ENCODE measurements around the gene ARFIP1. TPM values are rescaled to one million over a fixed set of nuclear protein-coding genes. Genes with fewer than 3 reads are reported as not detected.
"Not testable (repeated sequence)": the region's sequence is repeated elsewhere in the genome, so short reads cannot be mapped to it uniquely, and the experiment has no call there.

The ARFIP1 gene
- total RNA-seq, 2 experiments from 2014 or later: 8.4 to 10.5 TPM

DNA sequence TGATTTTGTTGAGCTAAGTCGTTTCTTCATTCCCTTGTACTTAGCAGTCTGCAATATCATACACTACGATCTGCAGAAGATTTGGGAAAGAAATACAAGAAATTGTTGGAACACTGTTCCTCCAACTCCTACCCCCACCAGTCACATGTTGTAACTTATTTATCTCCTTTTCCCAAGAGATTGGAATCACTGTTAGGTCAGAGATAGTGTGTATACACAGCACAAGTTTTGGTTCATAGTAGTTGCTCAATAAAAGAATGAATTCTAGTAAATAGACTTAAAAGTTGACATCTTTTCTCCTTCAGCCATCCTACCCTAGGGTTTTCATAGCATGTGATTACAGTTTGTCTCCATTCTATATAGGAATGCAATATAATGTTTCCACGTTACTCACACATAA is 68.8 kb downstream of the ARFIP1 start:
- ATAC-seq (no peak), DNase-seq (no peak)
- POLR2A ChIA-PET: no interaction called here
- intact Hi-C loops (cut with DNase I, micrococcal nuclease): loop anchor here in 1 of 2 experiments (5.0 kb wide), 1 partner anchor 469 kb away; no protein-coding TSS in a partner anchor
- H3K4me1 Mint-ChIP-seq: peaks cover 22% of the 10 kb centered on the region
- H3K4me3 Mint-ChIP-seq: no peak overlapping the region
- CTCF ChIA-PET: interaction anchor here (0.6 to 5.1 kb wide), 10 partner anchors 23 to 470 kb away, joined by 3 to 50 read pairs (median 4); no protein-coding TSS in a partner anchor
- H3K27ac Mint-ChIP-seq: no peak overlapping the region
- H3K9me3 Mint-ChIP-seq (ENCODE audit: low read depth): peaks cover 13% of the 10 kb centered on the region
- peaks cover 15% of the 10 kb centered on the region for H3K36me3 Mint-ChIP-seq (ENCODE audit: low read depth)
- H3K27me3 Mint-ChIP-seq: no peaks in the 10 kb centered on the region

DNA sequence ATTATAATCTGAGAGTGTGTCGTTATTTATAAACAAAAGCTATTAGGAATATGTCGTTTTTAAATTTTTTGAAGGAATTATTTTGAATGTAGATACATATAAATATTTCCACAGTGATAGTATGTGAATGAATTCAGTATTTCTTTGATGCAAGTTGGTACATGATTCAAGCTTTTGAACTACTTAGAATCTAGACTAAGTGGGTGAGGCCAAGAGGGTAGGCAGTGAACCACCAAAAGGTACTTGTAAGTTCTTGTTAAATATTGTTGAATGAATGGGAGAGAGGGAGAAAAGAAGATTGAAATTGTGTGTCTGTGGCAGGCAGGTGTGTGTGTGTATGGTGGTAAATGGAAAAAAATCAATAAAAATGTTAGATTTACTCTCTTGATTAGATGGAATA is 69.6 kb downstream of the ARFIP1 start:
- H3K27me3 Mint-ChIP-seq: no peaks in the 10 kb centered on the region
- H3K27ac Mint-ChIP-seq: peak overlapping the region; percentile 11
- H3K4me1 Mint-ChIP-seq: peaks cover 22% of the 10 kb centered on the region
- no peak for DNase-seq
- no peak for ATAC-seq
- ChIA-PET POLR2A (no interaction called here), CTCF (interaction anchor here (1.1 to 5.1 kb wide), 6 partner anchors 71 to 278 kb away, joined by 3 to 50 read pairs (median 5); no protein-coding TSS in a partner anchor)
- H3K4me3 Mint-ChIP-seq: no peak overlapping the region
- intact Hi-C loops (cut with DNase I, micrococcal nuclease): loop anchor here in 1 of 2 experiments (5.0 kb wide), 1 partner anchor 468 kb away; no protein-coding TSS in a partner anchor
- H3K9me3 Mint-ChIP-seq (ENCODE audit: low read depth): peaks cover 16% of the 10 kb centered on the region
- H3K36me3 Mint-ChIP-seq (ENCODE audit: low read depth): peaks cover 18% of the 10 kb centered on the region

DNA sequence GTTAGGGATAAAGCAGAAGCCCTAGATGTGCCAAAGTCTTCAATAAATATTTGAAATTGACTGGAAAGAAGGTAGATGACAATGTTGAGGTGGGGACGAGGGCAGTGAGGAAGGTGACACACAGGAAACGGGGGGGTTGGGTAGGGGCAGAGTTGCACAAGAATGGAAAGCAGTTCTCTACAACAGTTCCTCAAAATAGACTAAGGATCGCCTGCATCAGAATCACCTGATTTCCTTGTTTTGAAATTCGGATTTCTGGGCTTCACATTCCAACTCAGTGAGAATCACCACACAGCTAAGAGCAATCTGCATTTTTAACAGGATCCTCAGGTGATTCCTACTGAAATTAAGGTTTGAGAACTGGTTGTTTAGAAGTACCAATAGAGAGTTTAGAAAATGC is 70.6 kb downstream of the ARFIP1 start:
- H3K27ac Mint-ChIP-seq: peak overlapping the region; percentile 40
- ATAC-seq: peak; percentile 69

DNA sequence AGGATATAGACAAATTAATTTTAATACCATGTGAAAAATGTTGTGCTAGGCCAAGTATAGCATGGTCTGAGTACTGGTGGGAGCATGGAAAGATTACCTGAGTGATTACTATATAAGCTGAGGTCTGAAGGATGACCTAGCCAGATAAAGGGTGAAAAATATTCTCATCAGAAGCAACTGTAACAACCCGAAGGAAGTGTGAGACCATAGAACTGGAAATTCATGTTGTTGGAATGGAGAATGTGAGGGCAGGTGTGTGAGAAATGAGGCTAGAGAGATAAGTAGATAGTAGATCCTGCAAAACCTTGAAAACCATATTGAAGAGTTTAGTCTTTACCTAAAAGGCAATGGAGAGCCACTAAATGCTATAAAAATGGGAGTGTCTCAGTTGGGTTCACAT is 71.5 kb downstream of the ARFIP1 start:
- peaks cover 22% of the 10 kb centered on the region for H3K4me1 Mint-ChIP-seq
- ChIA-PET CTCF (interaction anchor here (0.6 to 5.1 kb wide), 6 partner anchors 76 to 277 kb away, joined by 3 to 50 read pairs (median 6); no protein-coding TSS in a partner anchor), POLR2A (no interaction called here)

More for the DNA sequence above, 70.6 kb downstream of the ARFIP1 start:
- Mint-ChIP-seq H3K36me3 (ENCODE audit: low read depth) (peaks cover 21% of the 10 kb centered on the region), H3K4me1 (peaks cover 22% of the 10 kb centered on the region), H3K9me3 (ENCODE audit: low read depth) (peaks cover 19% of the 10 kb centered on the region), H3K27me3 (no peaks in the 10 kb centered on the region), H3K4me3 (no peak overlapping the region)
- DNase-seq: peak; percentile 64
- ChIA-PET CTCF (interaction anchor here (1.2 to 5.1 kb wide), 3 partner anchors 233 to 277 kb away, joined by 3 to 50 read pairs (median 34); no protein-coding TSS in a partner anchor), POLR2A (no interaction called here)
- intact Hi-C loops (cut with DNase I, micrococcal nuclease): no loop called here

DNA sequence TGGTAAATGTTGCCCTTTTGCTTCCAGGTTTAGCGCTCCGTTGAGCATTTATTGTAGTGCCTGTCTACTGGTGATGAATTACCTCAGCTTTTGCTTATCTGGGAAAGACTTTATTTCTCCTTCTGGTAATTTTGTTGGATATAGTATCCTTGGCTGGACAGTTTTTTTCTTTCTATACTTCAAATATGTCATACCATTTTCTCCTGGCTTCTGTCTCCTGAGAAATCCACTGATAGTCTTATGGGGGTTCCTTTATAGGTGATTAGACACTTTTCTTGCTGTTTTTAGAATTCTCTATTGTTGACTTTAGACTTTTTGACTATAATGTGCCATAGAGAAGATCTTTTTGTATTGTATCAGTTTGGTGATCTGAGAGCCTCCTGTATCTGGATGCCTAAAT is 73.5 kb downstream of the ARFIP1 start:
- intact Hi-C loops (cut with DNase I, micrococcal nuclease): no loop called here
- ChIA-PET CTCF (no interaction called here), POLR2A (no interaction called here)
- no peak overlapping the region for H3K27ac Mint-ChIP-seq
- H3K4me1 Mint-ChIP-seq: peaks cover 20% of the 10 kb centered on the region
- ATAC-seq (no peak), DNase-seq (no peak)
- peaks cover 19% of the 10 kb centered on the region for H3K9me3 Mint-ChIP-seq (ENCODE audit: low read depth)
- peaks cover 20% of the 10 kb centered on the region for H3K36me3 Mint-ChIP-seq (ENCODE audit: low read depth)
- H3K4me3 Mint-ChIP-seq: no peak overlapping the region
- no peaks in the 10 kb centered on the region for H3K27me3 Mint-ChIP-seq

More for the DNA sequence above, 71.5 kb downstream of the ARFIP1 start:
- Mint-ChIP-seq H3K27ac (no peak overlapping the region), H3K27me3 (no peaks in the 10 kb centered on the region), H3K36me3 (ENCODE audit: low read depth) (peaks cover 21% of the 10 kb centered on the region), H3K4me3 (no peak overlapping the region), H3K9me3 (ENCODE audit: low read depth) (peaks cover 19% of the 10 kb centered on the region)
- ATAC-seq: no peak
- no peak for DNase-seq
- intact Hi-C loops (cut with DNase I, micrococcal nuclease): no loop called here

DNA sequence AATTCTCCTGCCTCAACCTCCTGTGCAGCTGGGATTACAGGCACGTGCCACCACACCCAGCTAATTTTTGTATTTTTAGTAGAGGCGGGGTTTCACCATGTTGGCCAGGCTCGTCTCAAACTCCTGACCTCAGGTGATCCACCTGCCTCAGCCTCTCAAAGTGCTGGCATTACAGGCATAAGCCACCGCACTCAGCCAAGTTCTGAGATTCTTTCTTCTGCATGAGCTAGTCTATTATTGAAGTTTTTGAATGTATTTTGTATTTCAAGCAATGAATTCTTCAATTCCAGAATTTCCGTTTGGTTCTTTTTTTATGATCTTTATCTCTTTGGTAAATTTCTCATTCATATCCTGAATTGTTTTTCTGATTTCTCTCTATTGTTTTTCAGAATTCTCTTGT is 74.3 kb downstream of the ARFIP1 start:
- peaks cover 20% of the 10 kb centered on the region for H3K36me3 Mint-ChIP-seq (ENCODE audit: low read depth)
- intact Hi-C loops (cut with DNase I, micrococcal nuclease); POLR2A ChIA-PET; CTCF ChIA-PET; ATAC-seq; DNase-seq; H3K4me3 Mint-ChIP-seq; H3K27me3 Mint-ChIP-seq; H3K27ac Mint-ChIP-seq: not testable (repeated sequence)
- H3K4me1 Mint-ChIP-seq: peaks cover 20% of the 10 kb centered on the region
- H3K9me3 Mint-ChIP-seq (ENCODE audit: low read depth): peaks cover 19% of the 10 kb centered on the region

DNA sequence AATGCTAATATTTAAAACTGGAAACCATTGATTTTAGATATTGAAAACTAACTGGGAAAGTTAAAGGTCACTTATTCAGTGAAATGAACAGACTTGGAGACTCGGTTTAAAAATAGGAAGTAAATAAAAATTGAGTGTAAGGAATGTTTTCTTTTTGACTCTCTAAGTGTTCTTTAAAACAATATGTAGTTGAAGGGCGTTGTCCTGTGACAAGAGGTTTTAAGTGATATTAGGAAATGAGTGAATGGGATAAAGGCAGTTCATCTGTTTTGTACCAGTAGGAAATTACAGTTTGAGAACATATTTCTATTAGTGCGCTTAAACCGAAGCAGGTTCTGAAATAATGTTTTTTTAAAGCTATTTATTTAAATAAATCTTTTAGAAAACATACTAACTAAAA is 77.2 kb downstream of the ARFIP1 start:
- Mint-ChIP-seq H3K9me3 (ENCODE audit: low read depth) (peaks cover 15% of the 10 kb centered on the region), H3K27ac (no peak overlapping the region), H3K36me3 (ENCODE audit: low read depth) (peaks cover 14% of the 10 kb centered on the region), H3K4me1 (no peaks in the 10 kb centered on the region), H3K4me3 (no peak overlapping the region), H3K27me3 (no peaks in the 10 kb centered on the region)
- intact Hi-C loops (cut with DNase I, micrococcal nuclease): no loop called here
- DNase-seq: no peak
- no peak for ATAC-seq
- ChIA-PET CTCF (interaction anchor here (1.1 kb wide), 1 partner anchor 10 kb away, joined by 3 read pairs; no protein-coding TSS in a partner anchor), POLR2A (no interaction called here)

DNA sequence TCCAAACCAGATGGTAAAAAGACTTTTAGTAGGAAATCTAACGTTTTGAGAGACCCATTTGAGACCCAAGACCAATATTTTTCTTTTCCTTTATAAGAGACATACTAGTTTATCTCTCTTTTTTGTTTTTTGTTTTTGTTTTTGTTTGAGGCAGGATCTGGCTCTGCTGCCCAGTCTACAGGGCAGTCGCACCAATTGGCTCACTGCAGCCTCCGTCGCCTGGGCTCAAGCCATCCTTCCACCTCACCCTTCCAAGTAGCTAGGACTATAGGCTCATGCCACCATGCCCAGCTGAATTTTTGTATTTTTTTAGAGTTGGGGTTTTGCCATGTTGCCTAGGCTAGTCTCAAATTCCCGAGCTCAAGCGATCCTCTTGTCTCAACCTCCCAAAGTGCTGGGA is 79.2 kb downstream of the ARFIP1 start:
- Mint-ChIP-seq H3K4me3 (no peak overlapping the region), H3K27ac (no peak overlapping the region), H3K36me3 (ENCODE audit: low read depth) (peaks cover 6% of the 10 kb centered on the region), H3K9me3 (ENCODE audit: low read depth) (peaks cover 6% of the 10 kb centered on the region), H3K4me1 (no peaks in the 10 kb centered on the region), H3K27me3 (no peaks in the 10 kb centered on the region)
- ATAC-seq (no peak), DNase-seq (no peak)
- intact Hi-C loops (cut with DNase I, micrococcal nuclease): no loop called here
- CTCF ChIA-PET: no interaction called here
- POLR2A ChIA-PET: no interaction called here

DNA sequence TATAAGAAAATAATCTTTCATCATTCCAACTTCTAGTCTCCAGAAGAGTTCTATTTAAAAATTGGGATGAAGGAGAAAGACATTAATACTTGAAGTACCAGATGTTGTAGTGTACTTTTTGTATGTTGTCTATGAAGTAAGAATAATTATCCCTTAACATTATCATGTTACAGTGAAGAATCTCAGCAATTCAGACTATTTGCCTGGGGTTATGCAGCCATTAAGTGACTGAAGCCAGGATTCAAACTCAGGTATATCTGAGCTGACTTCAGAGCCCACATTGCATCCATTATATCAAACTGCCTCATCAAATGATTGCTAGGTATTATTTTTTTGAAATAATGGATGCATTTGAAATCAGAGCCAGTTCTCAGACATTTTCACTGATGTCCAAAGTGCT is 80.3 kb downstream of the ARFIP1 start:
- H3K4me1 Mint-ChIP-seq: no peaks in the 10 kb centered on the region
- DNase-seq (no peak), ATAC-seq (no peak)
- no peak overlapping the region for H3K4me3 Mint-ChIP-seq
- no peaks in the 10 kb centered on the region for H3K27me3 Mint-ChIP-seq
- H3K36me3 Mint-ChIP-seq (ENCODE audit: low read depth): peaks cover 5% of the 10 kb centered on the region
- ChIA-PET POLR2A (no interaction called here), CTCF (no interaction called here)
- intact Hi-C loops (cut with DNase I, micrococcal nuclease): no loop called here
- no peaks in the 10 kb centered on the region for H3K9me3 Mint-ChIP-seq (ENCODE audit: low read depth)
- no peak overlapping the region for H3K27ac Mint-ChIP-seq

DNA sequence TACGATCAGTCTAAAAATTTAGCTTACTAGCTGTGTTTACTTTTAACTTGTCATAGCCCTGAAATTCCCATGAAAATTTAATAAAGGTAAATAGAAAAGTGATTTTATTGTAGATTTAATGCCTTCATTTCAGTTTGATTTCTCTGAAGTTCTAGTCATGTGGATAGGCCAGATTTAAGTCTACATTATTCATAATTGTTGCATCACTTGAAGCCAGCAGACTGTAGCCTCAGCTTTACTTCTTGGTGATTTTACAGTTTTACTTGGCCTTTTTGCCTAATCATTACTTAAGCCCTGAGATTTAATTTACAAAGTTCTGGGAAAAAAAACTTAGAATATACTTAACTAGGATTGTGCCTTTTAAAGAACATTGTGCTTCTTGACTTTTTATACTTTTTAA is 82.9 kb downstream of the ARFIP1 start:
- ChIA-PET CTCF (interaction anchor here (0.6 kb wide), 1 partner anchor 216 kb away, joined by 3 read pairs; no protein-coding TSS in a partner anchor), POLR2A (no interaction called here)
- H3K9me3 Mint-ChIP-seq (ENCODE audit: low read depth): no peaks in the 10 kb centered on the region
- H3K36me3 Mint-ChIP-seq (ENCODE audit: low read depth): peaks cover 9% of the 10 kb centered on the region
- intact Hi-C loops (cut with DNase I, micrococcal nuclease): no loop called here
- DNase-seq (no peak), ATAC-seq (no peak)
- no peak overlapping the region for H3K27ac Mint-ChIP-seq
- H3K4me3 Mint-ChIP-seq: no peak overlapping the region
- no peaks in the 10 kb centered on the region for H3K4me1 Mint-ChIP-seq
- no peaks in the 10 kb centered on the region for H3K27me3 Mint-ChIP-seq

DNA sequence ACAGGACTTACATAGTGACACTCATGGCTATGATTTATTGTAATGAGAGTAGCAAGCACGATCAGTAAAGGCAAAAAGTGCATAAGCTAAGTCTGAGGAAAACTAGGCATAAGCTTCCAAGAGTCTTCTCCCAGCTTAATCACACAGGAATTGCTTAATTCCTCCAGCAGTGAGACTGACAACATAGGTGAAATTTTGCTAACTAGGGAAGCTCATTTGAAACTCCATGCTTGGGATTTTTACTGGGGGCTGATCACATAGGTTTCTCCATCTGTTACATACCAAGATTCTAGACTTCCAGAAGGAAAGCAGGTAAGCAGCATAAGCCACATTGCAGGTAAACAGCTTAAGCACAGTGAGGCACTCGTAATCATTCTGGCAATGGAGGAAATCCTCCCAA is 84.6 kb downstream of the ARFIP1 start:
- Mint-ChIP-seq H3K36me3 (ENCODE audit: low read depth) (peaks cover 9% of the 10 kb centered on the region), H3K4me3 (no peak overlapping the region), H3K4me1 (no peaks in the 10 kb centered on the region), H3K9me3 (ENCODE audit: low read depth) (no peaks in the 10 kb centered on the region), H3K27me3 (no peaks in the 10 kb centered on the region), H3K27ac (no peak overlapping the region)
- DNase-seq: no peak
- intact Hi-C loops (cut with DNase I, micrococcal nuclease): no loop called here
- ChIA-PET CTCF (interaction anchor here (0.6 kb wide), 1 partner anchor 279 kb away, joined by 3 read pairs; no protein-coding TSS in a partner anchor), POLR2A (no interaction called here)
- no peak for ATAC-seq

DNA sequence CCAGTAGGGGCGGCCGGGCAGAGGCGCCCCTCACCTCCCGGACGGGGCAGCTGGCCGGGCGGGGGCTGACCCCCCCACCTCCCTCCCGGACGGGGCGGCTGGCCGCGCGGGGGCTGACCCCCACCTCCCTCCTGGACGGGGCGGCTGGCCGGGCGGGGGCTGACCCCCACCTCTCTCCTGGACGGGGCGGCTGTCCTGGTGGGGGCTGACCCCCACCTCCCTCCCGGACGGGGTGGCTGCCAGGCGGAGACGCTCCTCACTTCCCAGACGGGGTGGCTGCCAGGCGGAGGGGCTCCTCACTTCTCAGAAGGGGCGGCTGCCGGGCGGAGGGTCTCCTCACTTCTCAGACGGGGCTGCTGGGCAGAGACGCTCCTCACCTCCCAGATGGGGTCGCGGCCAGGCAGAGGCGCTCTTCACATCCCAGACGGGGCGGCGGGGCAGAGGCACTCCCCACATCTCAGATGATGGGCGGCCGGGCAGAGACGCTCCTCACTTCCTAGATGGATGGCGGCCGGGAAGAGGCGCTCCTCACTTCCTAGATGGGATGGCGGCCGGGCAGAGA is 86.8 kb downstream of the ARFIP1 start:
- H3K36me3 Mint-ChIP-seq (ENCODE audit: low read depth); H3K4me1 Mint-ChIP-seq; ATAC-seq; intact Hi-C loops (cut with DNase I, micrococcal nuclease); H3K27ac Mint-ChIP-seq; H3K9me3 Mint-ChIP-seq (ENCODE audit: low read depth); H3K4me3 Mint-ChIP-seq; POLR2A ChIA-PET; DNase-seq; H3K27me3 Mint-ChIP-seq; CTCF ChIA-PET: not testable (repeated sequence)
